HEK293T (cell line): ENCODE data around the gene KIF7.
"Not testable (repeated sequence)": the region's sequence is repeated elsewhere in the genome, so short reads cannot be mapped to it uniquely, and the experiment has no call there.

Source experiments
- CTCF ChIA-PET: fragments of 350-600 bp; formaldehyde crosslinking; extraction: SDS; loops from one replicate; lab custom pipeline; 2021; ENCODE audit warnings: antibody characterized with exemption, inconsistent platforms; lab: Yijun Ruan, JAX
- POLR2A ChIA-PET: fragments of 350-600 bp; formaldehyde crosslinking; extraction: SDS; loops from one replicate; lab custom pipeline; 2020; ENCODE audit warnings: antibody characterized with exemption, inconsistent platforms; lab: Yijun Ruan, JAX
- DNase-seq: peaks from one replicate; pipeline ENCODE4 v3.0.0; 2012; ENCODE audit warnings: mixed read lengths; ENCODE audit errors: extremely low spot score
- ARNT ChIP-seq: fragments of 450-650 bp; IDR thresholded peaks from 2 replicates; pipeline ENCODE4 v1.6.1; 2017; ENCODE audit warnings: mild to moderate bottlenecking
- BHLHE40 ChIP-seq: fragments of 450-650 bp; IDR thresholded peaks from 2 replicates; pipeline ENCODE4 v1.6.1; 2016; ENCODE audit warnings: mild to moderate bottlenecking, moderate library complexity, borderline replicate concordance
- CTBP1 ChIP-seq: fragments of 450-650 bp; IDR thresholded peaks from 2 replicates; pipeline ENCODE4 v1.6.1; 2016; ENCODE audit warnings: borderline replicate concordance
- ELF4 ChIP-seq: fragments of 450-650 bp; IDR thresholded peaks from 2 replicates; pipeline ENCODE4 v1.6.1; 2017; ENCODE audit warnings: antibody characterized with exemption
- FOXA1 ChIP-seq: fragments of 450-650 bp; IDR thresholded peaks from 2 replicates; pipeline ENCODE4 v1.6.1; 2016; ENCODE audit warnings: mild to moderate bottlenecking
- FOXK2 ChIP-seq: fragments of 450-650 bp; IDR thresholded peaks from 2 replicates; pipeline ENCODE4 v1.6.1; 2016; ENCODE audit warnings: mild to moderate bottlenecking
- FOXM1 ChIP-seq: fragments of 450-650 bp; IDR thresholded peaks from 2 replicates; pipeline ENCODE4 v1.6.1; 2017; ENCODE audit warnings: mild to moderate bottlenecking, borderline replicate concordance
- HDGF ChIP-seq: fragments of 450-650 bp; IDR thresholded peaks from 2 replicates; pipeline ENCODE4 v1.6.1; 2017; ENCODE audit warnings: antibody characterized with exemption, borderline replicate concordance
- LEF1 ChIP-seq: fragments of 450-650 bp; IDR thresholded peaks from 2 replicates; pipeline ENCODE4 v1.6.1; 2017; ENCODE audit warnings: mild to moderate bottlenecking, borderline replicate concordance
- NFRKB ChIP-seq: fragments of 450-650 bp; IDR thresholded peaks from 2 replicates; pipeline ENCODE4 v1.6.1; 2016; ENCODE audit warnings: mild to moderate bottlenecking, moderate library complexity
- SUZ12 ChIP-seq: fragments of 450-650 bp; IDR thresholded peaks from 2 replicates; pipeline ENCODE4 v1.6.1; 2016; ENCODE audit warnings: mild to moderate bottlenecking
- TARDBP ChIP-seq: fragments of 450-650 bp; IDR thresholded peaks from 2 replicates; pipeline ENCODE4 v1.6.1; 2016
- ZNF384 ChIP-seq: fragments of 450-650 bp; IDR thresholded peaks from 2 replicates; pipeline ENCODE4 v1.6.1; 2016
- TF ChIP-seq, protein P1 (sequence below): fragments of 450-650 bp; IDR thresholded peaks from 2 replicates; pipeline ENCODE4 v1.6.1; 2016

Gene KIF7

DNA sequence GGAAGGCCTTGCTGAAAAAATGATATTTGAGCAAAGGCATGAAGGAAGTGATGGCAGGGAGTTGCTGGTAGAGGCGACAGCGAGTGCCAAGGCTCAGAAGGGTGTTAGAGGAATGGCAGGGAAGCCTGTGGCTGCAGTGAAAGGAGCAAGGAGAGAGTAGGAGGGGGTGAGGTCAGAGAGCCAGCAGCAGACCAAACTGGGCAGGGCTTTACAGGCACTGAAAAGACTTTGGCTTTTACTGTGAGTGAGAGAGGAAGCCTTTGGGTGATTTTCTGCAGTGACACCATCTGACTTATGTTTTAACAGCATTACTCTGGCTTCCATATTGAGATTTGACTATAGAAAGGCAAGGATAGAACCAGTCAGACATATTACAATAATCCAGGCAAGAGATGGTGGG, 68.6 kb downstream of the KIF7 start:
- DNase-seq = no peak
- TF ChIP-seq HDGF (no peak), CTBP1 (no peak), FOXA1 (no peak), LEF1 (no peak), BHLHE40 (no peak), NFRKB (no peak), ZNF384 (no peak), SUZ12 (no peak), FOXK2 (no peak)
- TF ChIP-seq, protein P1, sequence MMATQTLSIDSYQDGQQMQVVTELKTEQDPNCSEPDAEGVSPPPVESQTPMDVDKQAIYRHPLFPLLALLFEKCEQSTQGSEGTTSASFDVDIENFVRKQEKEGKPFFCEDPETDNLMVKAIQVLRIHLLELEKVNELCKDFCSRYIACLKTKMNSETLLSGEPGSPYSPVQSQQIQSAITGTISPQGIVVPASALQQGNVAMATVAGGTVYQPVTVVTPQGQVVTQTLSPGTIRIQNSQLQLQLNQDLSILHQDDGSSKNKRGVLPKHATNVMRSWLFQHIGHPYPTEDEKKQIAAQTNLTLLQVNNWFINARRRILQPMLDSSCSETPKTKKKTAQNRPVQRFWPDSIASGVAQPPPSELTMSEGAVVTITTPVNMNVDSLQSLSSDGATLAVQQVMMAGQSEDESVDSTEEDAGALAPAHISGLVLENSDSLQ = no peak
- CTCF ChIA-PET = no interaction called here
- POLR2A ChIA-PET = interaction anchor here (7.8 kb wide), 1 partner anchor 12 kb away, joined by 44 read pairs; the partner anchor contains the start of gene TICRR

DNA sequence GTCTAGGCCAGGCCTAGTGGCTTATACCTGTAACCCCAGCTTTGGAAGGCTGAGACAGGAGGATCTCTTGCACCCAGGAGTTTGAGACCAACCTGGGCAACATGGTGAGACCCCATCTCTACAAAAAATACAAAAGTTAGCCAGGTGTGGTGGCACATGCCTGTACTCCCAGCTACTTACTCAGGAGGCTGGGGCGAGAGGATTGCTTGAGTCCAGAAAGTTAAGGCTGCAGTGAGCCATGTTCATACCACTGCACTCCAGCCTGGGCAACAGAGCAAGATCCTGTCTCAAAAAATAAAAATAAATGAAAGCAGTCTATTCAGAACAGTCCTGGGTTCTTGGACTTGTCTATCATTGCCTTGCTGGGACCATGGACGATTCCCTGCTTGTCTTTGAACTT, 74.5 kb downstream of the KIF7 start:
- CTCF ChIA-PET = interaction anchor here (0.6 kb wide), 1 partner anchor 38 kb away, joined by 7 read pairs; no protein-coding TSS in a partner anchor
- DNase-seq, POLR2A ChIA-PET: not testable (repeated sequence)

DNA sequence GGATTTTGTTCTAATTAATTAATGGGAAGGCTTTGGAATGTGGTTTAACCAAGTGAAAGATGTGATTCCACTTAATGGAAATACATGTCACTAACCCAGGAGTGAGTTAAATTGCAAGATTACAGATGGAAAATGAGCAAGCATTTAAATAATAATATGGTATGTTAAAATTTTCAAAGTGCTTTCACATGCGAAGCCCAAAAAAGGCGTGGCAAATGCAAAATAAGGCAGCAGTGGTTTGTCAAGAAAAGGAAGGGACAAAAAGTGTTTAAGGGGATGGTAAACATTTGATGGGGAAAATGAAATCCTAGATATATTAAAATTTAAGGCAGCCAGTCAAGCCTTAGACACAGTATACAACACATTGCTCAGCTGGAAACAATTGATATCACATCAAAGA, 77.1 kb downstream of the KIF7 start:
- CTCF ChIA-PET = interaction anchor here (0.7 to 1.7 kb wide), 2 partner anchors 23 to 86 kb away, joined by 4 read pairs; no protein-coding TSS in a partner anchor
- no peak for DNase-seq
- TF ChIP-seq SUZ12 (no peak), FOXM1 (no peak), ARNT (no peak), TARDBP (no peak), LEF1 (no peak), ELF4 (no peak), FOXA1 (no peak)
- POLR2A ChIA-PET = no interaction called here
